T-helper 2 cell treated with Interferon-gamma antibody and Interleukin-4, amounts not matched to agents 100 ng/mL and 5 ng/mL, for 36 hours (primary cell): ENCODE measurements around the gene TNFAIP8L3. TPM values are rescaled to one million over a fixed set of nuclear protein-coding genes. Genes with fewer than 3 reads are reported as not detected.
"Not testable (repeated sequence)": the region's sequence is repeated elsewhere in the genome, so short reads cannot be mapped to it uniquely, and the experiment has no call there.

ENCODE experiments used
- intact Hi-C: fragments of 100-400 bp; cut with micrococcal nuclease; formaldehyde crosslinking; loops from one replicate; pipeline ENCODE4 v1.15.1; 2023
- total RNA-seq: library from RNA; stranded (reverse); gene quantifications from 2 replicates; pipeline ENCODE4 v1.2.3, GENCODE V29; 2022

TNFAIP8L3 gene
- total RNA-seq, 1 donor from 2014 or later: 0.18 TPM

- intact Hi-C loops: no loop called here
These were observed 32.0 kb downstream of the TNFAIP8L3 start for GRCh38 chr15:51062736-51063135.

- intact Hi-C loops: no loop called here
These were observed 34.6 kb downstream of the TNFAIP8L3 start for GRCh38 chr15:51060030-51060673.

- intact Hi-C loops: no loop called here
These were observed 40.2 kb downstream of the TNFAIP8L3 start for GRCh38 chr15:51054535-51054934.

GRCh38 chr15:51053571-51053970 lies 41.1 kb downstream of the TNFAIP8L3 start:
- intact Hi-C loops: no loop called here

- intact Hi-C loops: no loop called here
These were observed 42.9 kb downstream of the TNFAIP8L3 start for GRCh38 chr15:51051776-51052175.

- intact Hi-C loops: no loop called here
These were observed 45.6 kb downstream of the TNFAIP8L3 start for GRCh38 chr15:51049081-51049480.

- intact Hi-C loops: no loop called here
These were observed 46.4 kb downstream of the TNFAIP8L3 start for GRCh38 chr15:51048308-51048707.

GRCh38 chr15:51046799-51047449 lies 47.8 kb downstream of the TNFAIP8L3 start:
- intact Hi-C loops: no loop called here

GRCh38 chr15:51046016-51046415 lies 48.7 kb downstream of the TNFAIP8L3 start:
- intact Hi-C loops: no loop called here

GRCh38 chr15:51044037-51044727 lies 50.5 kb downstream of the TNFAIP8L3 start:
- intact Hi-C loops: no loop called here

- intact Hi-C loops: no loop called here
These were observed 55.8 kb downstream of the TNFAIP8L3 start for GRCh38 chr15:51038974-51039319.

- intact Hi-C loops: no loop called here
These were observed 56.3 kb downstream of the TNFAIP8L3 start for GRCh38 chr15:51038162-51038973.

GRCh38 chr15:51037474-51037873 lies 57.2 kb downstream of the TNFAIP8L3 start:
- intact Hi-C loops: not testable (repeated sequence)

GRCh38 chr15:51030649-51031316 lies 63.9 kb downstream of the TNFAIP8L3 start:
- intact Hi-C loops: no loop called here

- intact Hi-C loops: no loop called here
These were observed 69.3 kb downstream of the TNFAIP8L3 start for GRCh38 chr15:51025454-51025846.

- intact Hi-C loops: no loop called here
These were observed 69.8 kb downstream of the TNFAIP8L3 start for GRCh38 chr15:51024735-51025453.

- intact Hi-C loops: no loop called here
These were observed 71.2 kb downstream of the TNFAIP8L3 start for GRCh38 chr15:51023499-51023898.

GRCh38 chr15:51022206-51022605 lies 72.5 kb downstream of the TNFAIP8L3 start:
- intact Hi-C loops: no loop called here

GRCh38 chr15:51016615-51017014 lies 78.1 kb downstream of the TNFAIP8L3 start:
- intact Hi-C loops: no loop called here

- intact Hi-C loops: no loop called here
These were observed 83.5 kb downstream of the TNFAIP8L3 start for GRCh38 chr15:51011212-51011611.
